Measurements from ENCODE around the gene ZNF526.

The ZNF526 gene

GRCh38 chr19:42216653-42217519 lies 3.2 kb upstream of the ZNF526 start (continued):
- TF ChIP-seq ZNF26 (tag by site-specific recombination; IDR thresholded peaks at IDR 0.05) (no peak), ZBTB8A (tag by site-specific recombination; IDR thresholded peaks at IDR 0.05) (no peak; the same call in 1 of the 2 replicates), ZNF555 (tag by site-specific recombination; conservative IDR thresholded peaks at IDR 0.05) (no peak), ZNF670 (tag by site-specific recombination; IDR thresholded peaks at IDR 0.05; ENCODE audit: low read depth) (no peak), ZNF426 (tag by site-specific recombination; IDR thresholded peaks at IDR 0.05) (no peak), ZNF416 (tag by site-specific recombination; IDR thresholded peaks at IDR 0.05) (no peak), IKZF3 (tag by site-specific recombination; IDR thresholded peaks at IDR 0.05) (0 out of 2 replicates have a peak, but pooled peaks have one; percentile 20), HOXD13 (CRISPR knock-in tag; IDR thresholded peaks at IDR 0.05; ENCODE audit: borderline replicate concordance) (no peak), EGR2 (tag by site-specific recombination; IDR thresholded peaks at IDR 0.05; ENCODE audit: low read depth) (peak; percentile 81), KLF17 (tag by site-specific recombination; IDR thresholded peaks at IDR 0.05) (peak; percentile 33; the same call in 1 of the 2 replicates), BCL6B (tag by site-specific recombination; IDR thresholded peaks at IDR 0.05) (no peak), GLI2 (tag by site-specific recombination; IDR thresholded peaks at IDR 0.05; ENCODE audit: borderline replicate concordance, low read depth) (no peak), SP3 (tag by site-specific recombination; IDR thresholded peaks at IDR 0.05) (no peak), GLIS1 (tag by site-specific recombination; IDR thresholded peaks at IDR 0.05) (peak; percentile 47; the same call in 1 of the 2 replicates), ZNF354C (tag by site-specific recombination; IDR thresholded peaks at IDR 0.05; ENCODE audit: borderline replicate concordance, low read depth) (no peak), ZNF138 (tag by site-specific recombination; IDR thresholded peaks at IDR 0.05; ENCODE audit: borderline replicate concordance) (no peak), ZNF292 (tag by site-specific recombination; IDR thresholded peaks at IDR 0.05; ENCODE audit: borderline replicate concordance, low read depth) (no peak), ZNF544 (tag by site-specific recombination; IDR thresholded peaks at IDR 0.05) (no peak), ZNF777 (tag by site-specific recombination; IDR thresholded peaks at IDR 0.05; ENCODE audit: borderline replicate concordance) (0 out of 2 replicates have a peak, but pooled peaks have one; percentile 56), ZNF148 (tag by site-specific recombination; IDR thresholded peaks at IDR 0.05; ENCODE audit: borderline replicate concordance) (no peak), ZNF211 (tag by site-specific recombination; IDR thresholded peaks at IDR 0.05; ENCODE audit: low read depth) (no peak), ZSCAN23 (tag by site-specific recombination; IDR thresholded peaks at IDR 0.05) (no peak), ZNF37A (tag by site-specific recombination; IDR thresholded peaks at IDR 0.05) (no peak), ZNF571 (tag by site-specific recombination; IDR thresholded peaks at IDR 0.05) (no peak), ZNF830 (tag by site-specific recombination; IDR thresholded peaks at IDR 0.05; ENCODE audit: low read depth) (no peak), ZNF169 (tag by site-specific recombination; IDR thresholded peaks at IDR 0.05) (no peak), ZNF155 (tag by site-specific recombination; IDR thresholded peaks at IDR 0.05) (no peak), ZSCAN4 (tag by site-specific recombination; IDR thresholded peaks at IDR 0.05) (no peak; the same call in 1 of the 2 replicates), ZFP3 (tag by site-specific recombination; IDR thresholded peaks at IDR 0.05; ENCODE audit: low read depth) (no peak), ZNF530 (tag by site-specific recombination; IDR thresholded peaks at IDR 0.05; ENCODE audit: low read depth) (no peak), ZNF362 (tag by site-specific recombination; IDR thresholded peaks at IDR 0.05) (no peak)

Data from HEK293 (cell line).